Fibroblast of villous mesenchyme (primary cell): Measurements from ENCODE around the gene PALS1. TPM values are rescaled to one million over a fixed set of nuclear protein-coding genes. Genes with fewer than 3 reads are reported as not detected.
"Not testable (repeated sequence)": the region's sequence is repeated elsewhere in the genome, so short reads cannot be mapped to it uniquely, and the experiment has no call there.

Experiments used
- DNase-seq: peaks from one replicate; pipeline ENCODE4 v3.0.0-alpha.2; 2010; ENCODE audit warnings: low read depth
- H3K4me3 ChIP-seq: 2 replicates; pipeline ENCODE4 v1.5.1; 2011; ENCODE audit warnings: low read depth, mild to moderate bottlenecking, low read length
- CTCF ChIP-seq: IDR thresholded peaks from 2 replicates; pipeline ENCODE4 v1.5.1; 2012; ENCODE audit warnings: low read depth, mild to moderate bottlenecking, low read length; ENCODE audit not compliant: insufficient read depth
- total RNA-seq: library from RNA; depleted of rRNA; stranded (reverse); fragments of >200 nt; gene quantifications from 2 replicates; pipeline ENCODE4 v1.2.3, GENCODE V29; 2012

The PALS1 gene
- total RNA-seq, 1 donor, result 38.4 TPM

- no peak for TF ChIP-seq CTCF
- no peak for DNase-seq
- H3K4me3 ChIP-seq, result peak overlapping the region; percentile 13
Observed at GRCh38 chr14:67267576-67268328, 26.5 kb downstream of the PALS1 start.

GRCh38 chr14:67268426-67269150, 27.4 kb downstream of the PALS1 start:
- no peak for DNase-seq
- no peak for TF ChIP-seq CTCF
- H3K4me3 ChIP-seq, result peak overlapping the region; percentile 13

GRCh38 chr14:67269298-67270060, 28.2 kb downstream of the PALS1 start:
- H3K4me3 ChIP-seq, result peak overlapping the region; percentile 42

DNA sequence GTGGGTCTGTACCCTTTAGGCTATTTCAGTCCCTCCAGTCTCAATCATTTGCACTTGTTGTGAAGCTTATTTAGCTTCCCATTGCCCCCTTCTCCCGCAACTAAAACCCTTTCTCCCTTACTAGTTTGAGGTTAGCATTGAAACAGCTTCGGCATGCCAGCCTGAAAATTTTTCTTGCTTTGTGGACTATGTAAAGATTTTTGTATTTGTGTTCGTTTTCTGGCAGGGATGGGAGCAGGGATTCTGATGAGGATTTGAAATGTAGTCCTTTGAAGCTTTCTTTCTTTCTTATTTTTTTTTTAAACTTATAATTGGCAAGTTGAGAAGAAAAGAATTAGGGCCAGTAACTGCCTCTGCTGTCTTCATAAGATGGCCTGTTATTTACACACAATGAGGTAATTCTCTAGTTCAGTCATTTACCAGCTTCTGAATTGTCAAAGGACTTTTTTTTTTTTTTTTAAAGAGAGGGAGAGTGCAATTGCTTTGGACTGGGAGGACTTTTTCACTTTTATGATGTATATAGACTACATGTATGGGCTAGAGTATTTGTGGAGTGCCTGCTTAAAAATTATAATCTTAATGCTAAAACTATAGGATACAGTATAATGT, 29.0 kb downstream of the PALS1 start:
- TF ChIP-seq CTCF, result no peak
- no peak for DNase-seq
- H3K4me3 ChIP-seq, result no peak overlapping the region

More at GRCh38 chr14:67269298-67270060, 28.2 kb downstream of the PALS1 start:
- TF ChIP-seq CTCF, result no peak
- DNase-seq, result peak; percentile 88

GRCh38 chr14:67270933-67271332, 29.7 kb downstream of the PALS1 start:
- TF ChIP-seq CTCF, result no peak
- H3K4me3 ChIP-seq, result no peak overlapping the region
- no peak for DNase-seq

DNA sequence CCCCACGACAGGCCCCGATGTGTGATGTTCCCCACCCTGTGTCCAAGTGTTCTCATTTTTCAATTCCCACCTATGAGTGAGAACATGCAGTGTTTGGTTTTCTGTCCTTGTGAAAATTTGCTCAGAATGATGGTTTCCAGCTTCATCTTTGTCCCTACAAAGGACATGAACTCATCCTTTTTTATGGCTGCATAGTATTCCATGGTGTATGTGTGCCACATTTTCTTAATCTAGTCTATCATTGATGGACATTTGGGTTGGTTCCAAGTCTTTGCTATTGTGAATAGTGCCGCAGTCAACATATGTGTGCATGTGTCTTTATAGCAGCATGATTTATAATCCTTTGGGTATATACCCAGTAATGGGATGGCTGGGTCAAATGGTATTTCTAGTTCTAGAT, 32.0 kb downstream of the PALS1 start:
- not testable (repeated sequence) for H3K4me3 ChIP-seq, DNase-seq
